Mucosa of gallbladder (tissue), 1 donor: ENCODE measurements around the gene PC. TPM values are rescaled to one million over a fixed set of nuclear protein-coding genes. Genes with fewer than 3 reads are reported as not detected.
"Not testable (repeated sequence)": the region's sequence is repeated elsewhere in the genome, so short reads cannot be mapped to it uniquely, and the experiment has no call there.

Experiments used
- DNase-seq: peaks from one replicate; pipeline ENCODE4 v3.0.0-alpha.2; 2020; ENCODE audit warnings: low spot score
- total RNA-seq: library from RNA; stranded (reverse); gene quantifications from one replicate; pipeline ENCODE4 v1.2.1, GENCODE V29; 2021
- donor health status: DM: no; HTN: no; CAD: no.

Gene PC, protein sequence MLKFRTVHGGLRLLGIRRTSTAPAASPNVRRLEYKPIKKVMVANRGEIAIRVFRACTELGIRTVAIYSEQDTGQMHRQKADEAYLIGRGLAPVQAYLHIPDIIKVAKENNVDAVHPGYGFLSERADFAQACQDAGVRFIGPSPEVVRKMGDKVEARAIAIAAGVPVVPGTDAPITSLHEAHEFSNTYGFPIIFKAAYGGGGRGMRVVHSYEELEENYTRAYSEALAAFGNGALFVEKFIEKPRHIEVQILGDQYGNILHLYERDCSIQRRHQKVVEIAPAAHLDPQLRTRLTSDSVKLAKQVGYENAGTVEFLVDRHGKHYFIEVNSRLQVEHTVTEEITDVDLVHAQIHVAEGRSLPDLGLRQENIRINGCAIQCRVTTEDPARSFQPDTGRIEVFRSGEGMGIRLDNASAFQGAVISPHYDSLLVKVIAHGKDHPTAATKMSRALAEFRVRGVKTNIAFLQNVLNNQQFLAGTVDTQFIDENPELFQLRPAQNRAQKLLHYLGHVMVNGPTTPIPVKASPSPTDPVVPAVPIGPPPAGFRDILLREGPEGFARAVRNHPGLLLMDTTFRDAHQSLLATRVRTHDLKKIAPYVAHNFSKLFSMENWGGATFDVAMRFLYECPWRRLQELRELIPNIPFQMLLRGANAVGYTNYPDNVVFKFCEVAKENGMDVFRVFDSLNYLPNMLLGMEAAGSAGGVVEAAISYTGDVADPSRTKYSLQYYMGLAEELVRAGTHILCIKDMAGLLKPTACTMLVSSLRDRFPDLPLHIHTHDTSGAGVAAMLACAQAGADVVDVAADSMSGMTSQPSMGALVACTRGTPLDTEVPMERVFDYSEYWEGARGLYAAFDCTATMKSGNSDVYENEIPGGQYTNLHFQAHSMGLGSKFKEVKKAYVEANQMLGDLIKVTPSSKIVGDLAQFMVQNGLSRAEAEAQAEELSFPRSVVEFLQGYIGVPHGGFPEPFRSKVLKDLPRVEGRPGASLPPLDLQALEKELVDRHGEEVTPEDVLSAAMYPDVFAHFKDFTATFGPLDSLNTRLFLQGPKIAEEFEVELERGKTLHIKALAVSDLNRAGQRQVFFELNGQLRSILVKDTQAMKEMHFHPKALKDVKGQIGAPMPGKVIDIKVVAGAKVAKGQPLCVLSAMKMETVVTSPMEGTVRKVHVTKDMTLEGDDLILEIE
- 24.7 TPM for total RNA-seq

DNA sequence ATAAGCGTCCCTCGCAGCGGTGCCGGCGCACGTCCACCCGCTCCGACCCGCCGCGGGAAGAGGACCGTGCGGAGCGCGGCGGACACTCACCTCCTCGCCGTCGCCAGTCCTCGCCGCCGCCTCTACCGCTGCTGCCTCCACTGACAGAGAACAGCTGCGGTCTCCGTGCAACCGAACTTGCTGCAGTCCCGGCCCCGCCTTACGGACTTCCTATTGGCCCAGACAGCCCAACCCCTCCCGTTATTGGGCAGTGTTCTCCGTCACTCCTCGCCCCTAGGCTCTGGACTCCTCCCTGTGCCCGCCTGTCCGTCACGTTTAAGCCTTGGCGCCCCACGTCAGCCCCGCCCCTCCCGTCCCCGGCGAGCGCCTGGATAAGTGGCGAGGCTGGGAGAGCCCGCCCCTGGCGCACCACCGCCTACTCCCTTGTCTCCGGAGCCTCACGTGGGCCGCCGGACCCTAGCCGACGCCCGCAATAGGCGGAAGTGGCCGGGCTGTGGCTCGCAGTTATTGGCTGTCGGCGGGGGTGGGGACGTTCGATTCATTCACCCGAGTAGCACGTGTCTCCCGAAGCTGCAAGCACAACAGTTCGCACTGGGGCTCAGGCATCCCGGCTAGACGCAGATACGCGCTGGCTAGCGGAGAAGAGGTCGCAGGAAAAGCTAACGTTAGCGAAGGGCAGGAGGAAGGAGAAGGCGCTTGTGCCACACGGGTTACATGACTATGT lies at the start of gene PC:
TSS of gene PC (minus strand) at position 152 of the 724 bp plus-strand sequence. CDS start 86,224 bp downstream, outside the sequence.
- DNase-seq = peak; percentile 100

DNA sequence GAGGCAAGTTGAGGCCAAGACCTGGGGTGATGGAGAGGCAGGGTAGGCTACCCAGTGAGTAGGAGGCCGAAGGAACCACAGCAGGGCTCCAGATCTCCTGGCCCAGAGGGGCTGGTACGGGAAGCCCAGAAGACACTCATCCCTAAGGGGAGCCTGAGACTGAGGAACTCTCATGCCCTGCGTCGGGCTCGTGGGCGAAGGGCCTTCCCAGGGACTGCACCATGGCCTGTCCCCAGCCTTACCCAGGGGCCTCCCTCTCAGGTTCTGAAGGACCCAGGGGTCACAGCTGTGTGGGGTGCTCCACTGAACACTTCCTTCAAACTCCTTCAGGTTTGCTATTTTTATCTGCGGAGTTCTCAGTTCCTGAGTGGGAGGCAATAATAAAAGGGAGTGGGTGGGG lies 48.9 kb upstream of the PC start:
- no peak for DNase-seq

DNA sequence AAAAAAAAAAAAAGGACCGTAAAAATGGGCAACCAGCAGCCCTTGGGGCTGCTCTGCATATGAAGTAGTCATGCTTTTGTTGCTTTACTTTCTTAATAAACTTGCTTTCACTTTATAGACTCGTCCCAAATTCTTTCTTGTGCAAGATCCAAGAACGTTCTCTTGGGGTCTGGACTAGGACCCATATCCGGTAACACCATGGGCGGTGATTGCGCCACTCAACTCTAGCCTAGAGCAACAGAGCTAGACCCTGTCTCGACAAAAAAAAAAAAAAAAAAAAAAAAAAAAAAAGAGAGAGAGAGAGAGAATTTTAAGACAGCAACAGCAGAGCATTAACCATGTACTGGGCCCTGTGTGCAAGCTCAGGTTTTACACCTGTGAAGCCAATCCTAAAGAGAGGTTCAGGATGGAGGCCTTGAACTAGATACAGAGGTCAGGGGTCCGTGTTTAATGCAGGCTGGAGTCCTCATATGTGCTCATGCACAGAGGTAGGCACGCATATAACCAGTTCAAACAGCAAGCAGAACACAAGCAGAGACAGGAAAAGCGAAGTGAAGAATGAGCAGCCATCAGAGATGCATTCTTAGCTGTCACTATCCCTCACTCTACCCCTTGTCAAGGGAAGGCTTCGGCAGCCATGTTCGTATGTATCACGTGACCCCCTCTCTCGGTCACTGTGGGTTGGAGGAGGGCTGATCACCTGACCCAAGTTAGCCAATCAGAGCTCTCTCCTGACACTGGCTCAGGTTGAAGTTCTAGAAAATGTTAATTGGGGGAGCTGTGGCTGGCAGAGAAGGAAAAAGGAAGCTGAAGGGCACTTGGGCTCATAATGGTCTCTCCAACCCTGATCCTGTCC lies 48.1 kb upstream of the PC start:
- no peak for DNase-seq

DNA sequence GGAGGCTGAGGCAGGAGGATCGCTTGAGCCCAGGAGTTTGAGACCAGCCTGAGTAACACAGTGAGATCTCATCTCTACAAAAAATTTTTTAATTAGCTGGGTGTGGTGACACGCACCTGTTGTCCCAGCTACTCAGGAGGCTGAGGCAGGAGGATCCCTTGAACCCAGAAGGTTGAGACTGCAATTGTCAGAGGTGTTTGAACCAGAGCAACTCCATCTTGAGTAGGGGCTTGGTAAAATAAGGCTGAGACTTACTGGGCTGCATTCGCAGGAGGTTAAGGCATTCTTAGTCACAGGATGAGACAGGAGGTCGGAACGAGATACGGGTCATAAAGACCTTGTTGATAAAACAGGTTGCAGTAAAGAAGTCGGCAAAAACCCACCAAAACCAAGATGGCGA lies 47.0 kb upstream of the PC start:
- DNase-seq = not testable (repeated sequence)

DNA sequence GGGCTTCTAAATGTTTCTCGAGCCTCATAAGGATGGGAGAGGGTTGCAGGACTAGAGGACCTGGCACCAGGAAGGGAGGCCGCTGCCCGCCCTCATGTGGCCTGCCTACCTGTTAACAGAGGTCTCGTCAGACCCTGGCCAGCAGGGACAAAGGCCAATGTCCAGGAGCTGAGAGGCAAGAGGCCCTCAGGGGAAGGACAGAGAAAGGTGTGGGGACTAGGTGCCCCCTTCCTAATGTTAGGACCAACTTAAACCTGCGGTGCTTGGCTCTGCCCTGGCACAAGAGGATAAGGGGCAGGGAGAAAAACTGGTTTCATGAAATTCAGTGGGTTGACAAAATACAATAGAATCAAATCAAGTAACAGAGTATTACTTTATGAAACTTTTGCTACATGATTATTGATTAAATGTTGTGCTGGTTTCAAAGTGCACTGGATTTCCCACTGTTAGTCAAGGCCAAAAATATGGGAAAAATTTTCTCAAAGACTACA lies 44.8 kb upstream of the PC start:
- DNase-seq = no peak

DNA sequence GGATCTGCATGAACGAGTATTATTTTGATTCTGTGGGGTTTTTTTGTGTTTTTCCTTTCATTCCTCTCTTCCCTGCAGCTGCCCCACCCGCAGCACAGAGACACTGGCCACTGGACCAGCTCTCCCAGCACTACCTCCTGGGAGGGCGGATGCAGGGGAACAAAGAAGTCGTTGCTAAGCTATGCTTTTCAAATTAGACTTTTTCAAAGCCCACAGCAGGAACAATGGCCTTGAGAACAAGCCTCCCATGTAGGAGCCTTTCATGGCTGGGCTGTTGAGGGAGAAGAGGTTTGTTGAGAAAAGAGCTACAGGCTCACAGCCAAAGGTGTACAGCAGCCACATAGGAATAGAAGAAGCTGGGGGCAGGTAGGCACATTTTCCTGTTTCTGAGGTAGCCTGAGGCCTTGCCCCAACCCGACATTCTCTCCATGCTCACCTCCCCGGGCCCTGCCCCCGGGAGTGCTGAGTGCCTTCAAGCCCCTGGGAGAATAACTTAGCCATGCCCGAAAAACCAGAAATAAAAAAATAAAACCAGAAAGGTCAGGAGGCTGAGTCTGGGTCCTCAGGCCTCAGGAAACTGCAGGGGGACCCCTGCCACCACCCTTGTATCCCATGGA lies 44.2 kb upstream of the PC start:
- no peak for DNase-seq

DNA sequence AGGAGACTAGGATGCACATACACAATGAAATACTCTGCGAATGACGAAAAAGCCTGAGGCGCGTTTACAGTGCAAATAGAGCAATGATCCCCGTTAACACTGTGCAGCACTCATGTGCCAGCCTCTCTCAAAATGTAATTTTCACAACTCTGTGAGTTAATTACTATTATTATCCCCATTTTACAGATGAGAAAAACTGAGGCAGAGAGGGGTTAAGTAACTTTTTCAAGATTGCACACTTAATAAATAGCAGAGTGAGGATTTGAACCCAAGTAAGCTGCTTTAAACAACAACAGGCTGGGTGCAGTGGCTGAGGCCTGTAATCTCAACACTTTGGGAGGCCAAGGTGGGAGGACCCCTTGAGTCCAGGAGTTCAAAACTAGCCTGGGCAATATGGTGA lies 43.1 kb upstream of the PC start:
- no peak for DNase-seq

DNA sequence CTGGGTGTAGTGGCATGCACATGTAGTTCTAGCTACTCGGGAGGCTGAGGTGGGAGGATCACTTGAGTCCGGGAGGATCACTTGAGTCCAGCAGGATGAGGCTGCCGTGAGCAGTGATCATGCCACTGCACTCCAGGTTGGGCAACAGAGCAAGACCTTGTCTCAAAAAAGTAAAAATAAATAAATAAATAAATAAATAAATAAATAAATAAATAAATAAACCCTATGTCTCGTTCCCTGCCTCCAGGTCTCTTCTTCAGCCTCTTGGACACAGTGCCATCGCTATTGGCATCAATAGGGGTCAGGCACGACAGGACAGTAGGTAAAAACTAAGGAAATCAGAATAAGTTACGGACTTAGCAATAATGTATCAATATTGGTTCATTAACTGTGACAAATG lies 41.4 kb upstream of the PC start:
- no peak for DNase-seq

DNA sequence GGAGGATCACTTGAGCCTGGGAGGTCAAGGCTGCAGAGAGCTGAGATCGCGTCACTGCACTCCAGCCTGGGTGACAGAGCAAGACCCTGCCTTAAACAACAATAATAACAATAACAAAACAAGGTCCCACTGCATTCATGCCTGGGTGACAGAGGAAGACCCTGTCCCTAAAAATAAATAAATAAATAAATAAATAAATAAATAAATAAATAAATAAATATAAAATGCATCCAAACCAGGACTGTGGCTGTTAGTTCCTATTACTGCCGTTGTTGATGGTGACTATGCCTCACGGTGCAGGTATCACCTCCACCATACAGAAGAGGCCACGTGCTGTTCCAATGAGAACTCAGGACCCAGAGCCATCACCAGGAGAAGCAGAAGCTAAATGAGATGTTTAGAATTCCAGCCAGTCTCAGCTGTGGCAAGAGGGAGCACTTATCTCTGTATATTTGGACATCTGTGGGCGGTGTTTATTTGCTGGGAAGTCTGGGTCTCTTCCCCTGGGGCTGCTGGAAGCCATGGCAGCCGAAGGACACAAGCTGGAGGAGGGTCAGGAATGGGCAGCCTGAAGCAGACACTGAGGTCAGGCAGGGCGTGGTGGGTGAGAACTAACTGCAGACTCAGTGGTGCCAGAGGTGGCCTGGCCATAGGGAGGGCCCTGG lies 38.6 kb upstream of the PC start:
- no peak for DNase-seq

DNA sequence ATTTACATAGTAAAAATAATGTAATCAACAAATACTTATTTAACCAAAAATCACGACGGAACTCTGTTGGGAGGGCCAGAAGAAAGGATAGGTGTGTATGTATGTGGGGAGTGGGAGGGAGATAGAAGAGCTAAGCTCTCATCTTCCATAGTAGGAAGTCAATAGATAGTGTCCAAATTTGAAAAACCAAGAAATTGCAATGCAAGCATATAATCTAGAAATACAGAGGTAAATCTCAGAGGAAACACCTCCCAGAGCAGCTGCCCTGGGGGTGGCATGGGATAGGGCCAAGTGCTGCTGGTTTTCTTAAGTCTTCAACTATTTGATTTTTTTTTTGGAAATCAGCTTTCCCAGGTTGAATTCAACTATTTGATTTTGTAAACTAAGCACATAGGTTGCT lies 33.9 kb upstream of the PC start:
- DNase-seq = no peak

DNA sequence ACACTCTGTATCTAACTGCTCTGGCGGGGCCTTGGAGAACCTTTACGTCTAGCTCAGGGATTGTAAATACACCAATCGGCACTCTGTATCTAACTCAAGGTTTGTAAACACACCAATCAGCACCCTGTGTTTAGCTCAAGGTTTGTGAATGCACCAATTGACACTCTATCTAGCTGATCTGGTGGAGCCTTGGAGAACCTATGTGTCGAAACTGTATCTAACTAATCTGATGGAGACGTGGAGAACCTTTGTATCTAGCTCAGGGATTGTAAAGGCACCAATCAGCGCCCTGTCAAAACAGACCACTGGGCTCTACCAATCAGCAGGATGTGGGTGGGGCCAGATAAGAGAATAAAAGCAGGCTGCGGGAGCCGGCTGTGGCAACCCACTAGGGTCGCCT lies 31.2 kb upstream of the PC start:
- DNase-seq = not testable (repeated sequence)

DNA sequence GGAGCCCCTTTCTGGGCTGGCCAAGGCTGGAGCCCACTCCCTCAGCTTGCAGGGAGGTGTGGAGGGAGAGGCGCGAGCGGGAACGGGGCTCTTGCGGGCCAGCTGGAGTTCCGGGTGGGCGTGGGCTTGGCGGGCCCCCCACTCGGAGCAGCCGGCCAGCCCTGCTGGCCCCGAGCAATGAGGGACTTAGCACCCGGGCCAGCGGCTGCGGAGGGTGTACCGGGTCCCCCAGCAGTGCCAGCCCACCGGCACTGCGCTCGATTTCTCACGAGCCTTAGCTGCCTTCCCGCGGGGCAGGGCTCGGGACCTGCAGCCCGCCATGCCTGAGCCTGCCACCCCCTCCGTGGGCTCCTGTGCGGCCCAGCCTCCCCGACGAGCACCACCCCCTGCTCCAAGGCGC lies 30.6 kb upstream of the PC start:
- DNase-seq = not testable (repeated sequence)

DNA sequence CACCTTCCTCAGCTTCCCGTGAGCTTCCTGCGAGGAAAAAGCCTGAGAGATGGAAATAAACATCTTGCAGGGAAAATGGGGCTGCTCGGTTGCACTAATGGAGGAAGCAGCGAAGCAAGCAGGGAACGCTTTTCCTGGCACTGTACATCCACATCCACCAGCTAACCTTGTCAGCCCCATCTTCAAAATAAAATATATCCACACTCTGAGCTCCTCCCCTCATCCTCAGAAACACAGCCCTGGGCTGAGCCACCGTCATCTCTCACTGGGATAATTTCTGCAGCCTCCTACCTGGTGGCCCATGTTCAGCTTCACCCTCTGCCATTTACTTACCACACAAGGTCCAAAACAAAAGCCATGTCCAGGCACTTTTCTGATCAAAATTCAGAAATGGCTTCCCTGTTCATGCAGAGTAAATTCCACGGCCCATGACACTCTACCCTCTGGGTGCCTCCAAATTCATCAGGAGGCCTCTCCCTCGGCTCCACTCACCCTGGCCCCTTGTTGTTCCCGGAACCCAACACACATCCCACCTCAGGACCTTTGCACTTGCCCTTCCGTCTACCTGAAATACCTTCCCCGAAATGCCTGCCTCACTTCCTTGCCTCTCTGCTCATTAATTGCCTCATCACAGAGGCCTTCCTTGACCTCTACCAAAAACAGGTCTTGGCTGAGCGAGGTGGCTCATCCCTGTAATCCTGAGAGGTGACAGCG lies 29.9 kb upstream of the PC start:
- DNase-seq = no peak

DNA sequence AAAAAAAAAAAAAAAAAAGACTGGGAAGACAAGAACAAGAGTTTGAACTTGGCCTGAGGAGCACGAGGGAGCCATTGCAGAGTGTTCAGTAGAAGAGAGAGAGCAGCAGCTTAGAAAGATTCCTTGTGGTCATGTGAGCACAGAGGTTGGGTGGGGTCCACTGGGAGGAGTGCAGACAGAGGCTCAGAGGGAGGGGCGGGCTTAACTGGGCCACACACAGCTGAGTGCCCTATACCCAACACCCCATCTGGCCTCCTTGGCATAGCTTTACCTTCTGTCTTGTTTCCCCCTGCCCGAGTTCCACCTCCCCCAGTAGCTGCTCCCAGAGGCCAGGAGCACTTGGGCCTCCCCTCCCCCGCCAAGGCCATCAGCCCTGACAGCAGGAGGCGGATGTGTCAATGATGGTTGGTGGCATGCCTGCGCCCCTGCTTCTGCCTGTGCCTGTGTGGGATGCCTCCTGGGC lies 29.0 kb upstream of the PC start:
- no peak for DNase-seq

DNA sequence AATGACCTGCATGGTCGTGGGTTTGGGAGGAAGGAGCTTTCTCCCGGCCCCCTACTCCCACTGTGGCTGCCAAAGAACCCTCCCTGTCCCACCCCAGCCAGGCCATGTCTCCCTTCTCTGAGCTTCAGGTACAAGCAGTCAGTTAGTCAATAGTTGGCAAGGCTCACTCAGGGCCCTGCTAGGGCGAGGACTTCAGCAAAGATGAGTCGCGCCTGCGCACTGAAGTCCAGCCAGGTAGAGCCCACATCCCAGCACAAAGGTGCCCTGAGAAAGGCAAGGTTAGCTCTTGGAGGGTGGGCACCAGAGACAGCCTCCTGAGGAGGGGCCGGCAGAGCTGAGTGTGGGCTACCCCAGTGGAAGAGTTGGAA lies 28.0 kb upstream of the PC start:
- peak; percentile 70 for DNase-seq

DNA sequence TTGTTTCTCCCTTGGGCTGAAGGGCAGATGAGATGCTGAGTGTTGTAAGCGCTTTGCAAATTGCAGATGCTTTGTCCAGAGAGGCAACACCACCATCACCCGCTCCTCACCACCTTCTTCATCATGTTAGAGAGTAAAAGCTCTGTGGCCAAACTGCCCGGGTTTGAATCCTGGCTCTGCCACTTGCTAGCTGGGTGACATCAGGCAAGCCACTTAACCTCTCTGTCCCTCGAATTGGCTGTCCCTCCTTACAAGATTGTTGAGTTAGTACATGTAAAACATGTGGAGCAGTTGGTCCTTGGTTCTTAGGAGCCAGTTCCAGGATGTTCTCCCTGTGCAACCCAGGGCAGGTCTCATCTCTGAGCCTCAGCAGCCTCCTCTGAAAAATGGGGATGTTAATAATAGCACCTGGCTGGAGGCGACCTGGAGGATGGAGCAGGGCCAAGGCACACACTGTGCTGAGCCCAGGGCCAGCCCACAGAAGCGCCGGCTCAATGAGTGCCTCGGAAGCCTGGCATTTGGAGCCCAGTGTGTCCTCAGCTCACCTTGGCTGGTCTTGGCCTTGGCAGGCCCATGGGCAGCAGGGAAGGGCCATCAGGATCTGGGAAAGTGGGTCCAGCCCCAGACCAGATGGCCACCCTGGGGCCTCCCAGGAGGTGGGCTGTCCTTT lies 27.5 kb upstream of the PC start:
- peak; percentile 34 for DNase-seq

DNA sequence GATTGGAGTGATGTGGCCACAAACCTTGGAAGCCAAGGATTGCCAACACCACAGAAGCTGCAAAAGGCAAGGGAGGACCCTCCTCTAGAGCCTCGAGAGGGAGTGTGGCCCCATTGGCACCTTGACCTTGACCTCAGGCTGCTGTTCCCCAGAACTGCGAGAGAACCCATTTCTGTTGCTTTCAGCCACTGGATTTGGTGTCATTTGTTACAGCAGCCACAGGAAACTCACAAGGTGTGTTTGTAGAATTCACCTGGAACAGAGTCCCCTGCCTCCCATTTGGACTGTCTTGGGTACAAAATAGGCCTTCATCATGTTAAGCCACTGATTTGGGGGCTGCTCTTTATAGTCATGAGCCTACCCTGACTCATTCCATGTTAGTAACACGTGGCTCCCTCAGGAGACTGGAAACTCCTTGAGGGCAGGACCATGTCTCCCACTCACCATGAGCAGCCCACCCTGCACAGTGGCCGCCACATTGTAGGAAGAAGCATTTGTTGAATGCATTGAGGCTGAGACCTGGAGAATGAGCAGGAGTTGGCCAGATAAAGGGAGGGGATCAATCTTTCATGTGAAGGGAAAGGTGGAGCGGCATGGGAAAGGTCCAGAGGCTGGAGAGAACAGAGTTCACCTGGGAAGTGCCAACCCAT lies 25.2 kb upstream of the PC start:
- no peak for DNase-seq
